ENCODE measurements around the gene CTSS. TPM values are rescaled to one million over a fixed set of nuclear protein-coding genes. Genes with fewer than 3 reads are reported as not detected.
"Not testable (repeated sequence)": the region's sequence is repeated elsewhere in the genome, so short reads cannot be mapped to it uniquely, and the experiment has no call there.

Gene CTSS
- total and polyA plus RNA-seq, 11 donors, result 3.9 to 306 (median 15.9) TPM

DNA sequence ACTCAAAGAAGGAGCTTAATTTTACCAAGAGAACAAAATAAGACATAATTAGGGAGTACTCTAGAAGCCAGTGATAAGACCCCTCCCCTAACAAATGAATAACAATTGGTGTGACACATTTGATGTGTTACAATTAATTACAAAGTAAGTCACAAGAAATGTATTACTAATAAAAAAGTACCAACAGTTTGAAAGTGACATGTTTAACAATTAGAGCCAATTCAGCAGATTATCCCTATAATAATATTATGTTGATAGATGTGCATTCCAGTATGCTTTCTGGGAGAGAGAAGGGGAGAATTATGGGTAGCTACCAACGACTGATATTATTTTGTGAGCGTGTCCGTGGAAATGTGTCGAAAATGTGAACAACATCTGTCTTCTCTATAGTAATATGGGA, 23.4 kb upstream of the CTSS start:
- ATAC-seq, result no peak
- no peak overlapping the region for H3K4me3 ChIP-seq
- no peaks in the 10 kb centered on the region for H3K27me3 ChIP-seq
- peak overlapping the region in 1 of 12 donors; percentile 89 for H3K27ac ChIP-seq
- intact Hi-C loops (cut with DNase I), result no loop called here
- peaks cover 0 to 57% (median 0%) of the 10 kb centered on the region in 12 donors for H3K4me1 ChIP-seq
- H3K36me3 ChIP-seq, result no peaks in the 10 kb centered on the region
- no peak for TF ChIP-seq POLR2A (IDR thresholded peaks at IDR 0.05)
- WGBS, 4 donors, result 81 to 90% (median 88%) methylated on average over 4 of the region's 4 CpGs
- no peak for DNase-seq
- no peaks in the 10 kb centered on the region for H3K9me3 ChIP-seq

GRCh38 chr1:150787455-150787854, 21.9 kb upstream of the CTSS start:
- ATAC-seq (no peak), DNase-seq (no peak)
- Histone ChIP-seq H3K4me3 (no peak overlapping the region), H3K4me1 (peaks cover 0 to 46% (median 0%) of the 10 kb centered on the region in 12 donors), H3K27ac (peak overlapping the region in 1 of 12 donors; percentile 89), H3K27me3 (no peaks in the 10 kb centered on the region), H3K36me3 (no peaks in the 10 kb centered on the region), H3K9me3 (no peaks in the 10 kb centered on the region)
- intact Hi-C loops (cut with DNase I), result no loop called here
- no peak for TF ChIP-seq CTCF (IDR thresholded peaks at IDR 0.05)
- no peak for TF ChIP-seq POLR2A (IDR thresholded peaks at IDR 0.05)

DNA sequence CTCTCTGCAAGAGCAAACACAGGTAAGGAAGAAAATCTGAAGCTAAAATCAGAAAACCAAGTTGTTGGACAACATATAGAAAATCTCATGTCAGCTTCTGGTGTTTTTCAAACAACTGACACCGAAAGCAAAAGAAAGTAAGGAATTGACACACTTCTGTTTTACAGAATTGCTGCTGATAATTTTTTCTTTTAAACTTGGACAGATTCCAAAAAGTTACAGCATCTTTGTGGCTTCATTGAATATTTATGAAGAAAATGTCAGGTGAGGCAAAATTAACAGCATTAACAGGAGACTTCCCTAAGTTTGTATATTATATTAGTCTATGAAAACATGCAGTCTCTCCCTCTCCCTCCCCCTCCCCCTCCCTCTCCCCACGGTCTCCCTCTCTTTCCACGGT, 14.9 kb upstream of the CTSS start:
- H3K4me3 ChIP-seq, result no peak overlapping the region
- peaks cover 0 to 11% (median 0%) of the 10 kb centered on the region in 12 donors for H3K4me1 ChIP-seq
- no peaks in the 10 kb centered on the region for H3K9me3 ChIP-seq
- WGBS, 4 donors, result 81 to 92% (median 84%) methylated on average over 3 of the region's 3 CpGs
- TF ChIP-seq POLR2A (IDR thresholded peaks at IDR 0.05) (no peak), CTCF (IDR thresholded peaks at IDR 0.05) (no peak)
- no peak overlapping the region for H3K27ac ChIP-seq
- DNase-seq, result no peak
- no peak for ATAC-seq
- intact Hi-C loops (cut with DNase I), result no loop called here
- no peaks in the 10 kb centered on the region for H3K36me3 ChIP-seq
- H3K27me3 ChIP-seq, result no peaks in the 10 kb centered on the region

GRCh38 chr1:150778409-150778808, 12.8 kb upstream of the CTSS start:
- DNase-seq (no peak), ATAC-seq (no peak)
- no peaks in the 10 kb centered on the region for H3K36me3 ChIP-seq
- H3K27me3 ChIP-seq, result no peaks in the 10 kb centered on the region
- H3K9me3 ChIP-seq, result no peaks in the 10 kb centered on the region
- intact Hi-C loops (cut with DNase I), result no loop called here
- H3K4me1 ChIP-seq, result peaks cover 0 to 11% (median 0%) of the 10 kb centered on the region in 12 donors
- WGBS, 4 donors, result 92 to 97% (median 94%) methylated on average over 1 of the region's 1 CpG
- no peak overlapping the region for H3K27ac ChIP-seq
- TF ChIP-seq CTCF (IDR thresholded peaks at IDR 0.05) (no peak), POLR2A (IDR thresholded peaks at IDR 0.05) (no peak)
- H3K4me3 ChIP-seq, result no peak overlapping the region

GRCh38 chr1:150777544-150777943, 12.0 kb upstream of the CTSS start:
- Histone ChIP-seq H3K4me1 (peaks cover 0 to 11% (median 0%) of the 10 kb centered on the region in 12 donors), H3K4me3 (no peak overlapping the region), H3K9me3 (no peaks in the 10 kb centered on the region), H3K27ac (no peak overlapping the region), H3K27me3 (no peaks in the 10 kb centered on the region), H3K36me3 (no peaks in the 10 kb centered on the region)
- DNase-seq, result no peak
- ATAC-seq, result no peak
- no peak for TF ChIP-seq CTCF (IDR thresholded peaks at IDR 0.05)
- no peak for TF ChIP-seq POLR2A (IDR thresholded peaks at IDR 0.05)
- intact Hi-C loops (cut with DNase I), result no loop called here
- WGBS, 4 donors, result 84 to 91% (median 88%) methylated on average over 2 of the region's 2 CpGs

DNA sequence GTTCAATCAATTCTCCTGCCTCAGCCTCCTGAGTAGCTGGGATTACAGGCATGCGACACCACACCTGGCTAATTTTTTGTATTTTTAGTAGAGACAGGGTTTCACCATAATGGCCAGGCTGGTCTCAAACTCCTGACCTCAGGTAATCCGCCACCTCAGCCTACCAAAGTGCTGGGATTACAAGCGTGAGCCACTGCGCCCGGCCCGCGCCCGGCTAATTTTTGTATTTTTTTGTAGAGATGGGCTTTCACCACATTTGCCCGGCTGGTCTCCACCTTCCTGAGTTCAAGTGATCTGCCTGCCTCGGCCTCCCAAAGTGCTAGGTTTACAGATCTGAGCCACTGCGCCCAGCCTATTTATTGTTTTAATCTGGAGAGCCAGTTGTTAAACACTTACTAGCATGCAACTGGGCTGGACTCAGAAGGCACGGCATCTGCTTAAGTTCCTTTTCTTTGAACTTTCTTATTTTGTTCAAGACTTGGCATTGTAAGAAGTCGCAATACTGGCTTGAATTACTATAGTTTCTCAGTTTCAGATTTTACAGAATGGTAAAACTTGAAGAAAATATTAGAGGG, 10.4 kb upstream of the CTSS start:
- ATAC-seq; H3K9me3 ChIP-seq; intact Hi-C loops (cut with DNase I); H3K36me3 ChIP-seq; H3K4me3 ChIP-seq; DNase-seq; H3K27me3 ChIP-seq; H3K27ac ChIP-seq: not testable (repeated sequence)
- peaks cover 0 to 11% (median 0%) of the 10 kb centered on the region in 12 donors for H3K4me1 ChIP-seq
- 93 to 96% (median 95%) methylated on average over 13 of the region's 13 CpGs for WGBS, 4 donors
